HepG2 (cell line): Measurements from ENCODE around the gene ZNF48. TPM values are rescaled to one million over a fixed set of nuclear protein-coding genes. Genes with fewer than 3 reads are reported as not detected.
A peak's percentile ranks its signal among the peaks of the same experiment; 100 is the strongest.

Experiments
- CENPBD1 ChIP-seq: sonication (generic); formaldehyde crosslinking; IDR thresholded peaks from 2 replicates; pipeline ENCODE4 v1.8.0; 2022; ENCODE audit warnings: missing genetic modification reagents, low read depth, mild to moderate bottlenecking, borderline replicate concordance
- EEA1 ChIP-seq: sonication (generic); formaldehyde crosslinking; IDR thresholded peaks from 2 replicates; pipeline ENCODE4 v1.5.1; 2020; ENCODE audit warnings: mild to moderate bottlenecking, missing genetic modification reagents, borderline replicate concordance
- EED ChIP-seq: sonication (generic); formaldehyde crosslinking; IDR thresholded peaks from 2 replicates; pipeline ENCODE4 v1.5.0; 2020; ENCODE audit warnings: mild to moderate bottlenecking, missing genetic modification reagents
- ELF1 ChIP-seq: sonication (generic); formaldehyde crosslinking; IDR thresholded peaks from 2 replicates; pipeline ENCODE4 v1.4.0; 2020; ENCODE audit warnings: missing genetic modification reagents
- FUBP1 ChIP-seq: sonication (generic); formaldehyde crosslinking; IDR thresholded peaks from 2 replicates; pipeline ENCODE4 v1.5.1; 2020; ENCODE audit warnings: missing genetic modification reagents, mild to moderate bottlenecking, borderline replicate concordance
- KAT2B ChIP-seq: fragments of 150-350 bp; IDR thresholded peaks from 2 replicates; pipeline ENCODE4 v1.6.1; 2014; ENCODE audit warnings: low read depth, low read length, borderline replicate concordance
- LRRFIP1 ChIP-seq: sonication (generic); formaldehyde crosslinking; conservative IDR thresholded peaks from 2 replicates; pipeline ENCODE4 v1.4.0; 2020; ENCODE audit warnings: missing genetic modification reagents
- MXD3 ChIP-seq: IDR thresholded peaks from 2 replicates; pipeline ENCODE4 v1.6.1; 2016; ENCODE audit warnings: mild to moderate bottlenecking, missing biosample characterization, missing genetic modification reagents
- NR2F1 ChIP-seq, 2 experiments: fragments of 450-650 bp in 1 of 2; formaldehyde crosslinking in 1 of 2; IDR thresholded peaks; 2 replicates each; pipeline versions ENCODE4 v1.5.0 to v1.6.1; 2016 to 2020; ENCODE audit warnings: mild to moderate bottlenecking in 1 of 2, missing compliant biosample characterization in 1 of 2, missing genetic modification reagents in 1 of 2, moderate library complexity in 1 of 2
- NR2F2 ChIP-seq: IDR thresholded peaks from 2 replicates; pipeline ENCODE4 v1.6.1; 2012; ENCODE audit warnings: low read depth, inconsistent platforms, borderline replicate concordance
- PAF1 ChIP-seq: IDR thresholded peaks from 2 replicates; pipeline ENCODE4 v1.6.1; 2016; ENCODE audit warnings: missing genetic modification reagents, missing compliant biosample characterization
- RARA ChIP-seq: IDR thresholded peaks from 2 replicates; pipeline ENCODE4 v1.6.1; 2016; ENCODE audit warnings: missing genetic modification reagents, missing compliant biosample characterization
- TEAD3 ChIP-seq: optimal IDR thresholded peaks from 2 replicates; pipeline ENCODE3; 2016; ENCODE audit warnings: borderline replicate concordance
- THRA ChIP-seq: sonication (generic); formaldehyde crosslinking; IDR thresholded peaks from 2 replicates; pipeline ENCODE4 v1.4.0; 2020; ENCODE audit warnings: missing genetic modification reagents, borderline replicate concordance
- TMF1 ChIP-seq: sonication (generic); formaldehyde crosslinking; IDR thresholded peaks from 2 replicates; pipeline ENCODE4 v1.8.1; 2022; ENCODE audit warnings: low read depth, missing genetic modification reagents
- ZBTB38 ChIP-seq: sonication (generic); formaldehyde crosslinking; IDR thresholded peaks from 2 replicates; pipeline ENCODE4 v1.5.1; 2020; ENCODE audit warnings: mild to moderate bottlenecking, missing genetic modification reagents
- ZBTB43 ChIP-seq: sonication (generic); formaldehyde crosslinking; conservative IDR thresholded peaks from 2 replicates; pipeline ENCODE4 v1.4.0; 2020; ENCODE audit warnings: missing genetic modification reagents
- ZNF136 ChIP-seq: sonication (generic); formaldehyde crosslinking; IDR thresholded peaks from 2 replicates; pipeline ENCODE4 v1.8.1; 2022; ENCODE audit warnings: low read depth, mild to moderate bottlenecking, moderate library complexity, missing genetic modification reagents
- ZNF367 ChIP-seq: sonication (generic); formaldehyde crosslinking; IDR thresholded peaks from 2 replicates; pipeline ENCODE4 v1.4.0; 2020; ENCODE audit warnings: missing genetic modification reagents, borderline replicate concordance
- ZNF496 ChIP-seq: sonication (generic); formaldehyde crosslinking; IDR thresholded peaks from 2 replicates; pipeline ENCODE4 v1.8.1; 2023; ENCODE audit warnings: mild to moderate bottlenecking, moderate library complexity, missing genetic modification reagents; ENCODE audit not compliant: insufficient replicate concordance
- ZNF75D ChIP-seq: sonication (generic); formaldehyde crosslinking; IDR thresholded peaks from 2 replicates; pipeline ENCODE4 v1.8.1; 2023; ENCODE audit warnings: missing genetic modification reagents, mild to moderate bottlenecking, borderline replicate concordance
- polyA plus RNA-seq, 8 experiments: library from polyadenylated mRNA; depleted of rRNA in 3 of 8; stranded (reverse) in 7 of 8; unstranded in 1 of 8; fragments of >200 nt; fragmentation: Illumina TruSeq in 4 of 8; extraction: Trizol in 4 of 8; gene quantifications; 2 replicates each; pipeline versions ENCODE4 v1.2.1 to v1.2.3, GENCODE V29; 2011 to 2016; ENCODE audit warnings: low read depth in 4 of 8, missing spikeins in 1 of 8, mixed read lengths in 1 of 8; ENCODE audit not compliant: insufficient read depth in 1 of 8
- total RNA-seq, 5 experiments: library from RNA; depleted of rRNA; stranded (reverse); fragments of >200 nt; fragmentation: Illumina TruSeq; extraction: Trizol; gene quantifications; 2 replicates each; pipeline ENCODE4 v1.2.3, GENCODE V29; 2016; ENCODE audit warnings: low read depth in 1 of 5

Gene ZNF48
- total and polyA plus RNA-seq, 2 of the 13 experiments (the other 11 are each of a cell fraction or from before 2014, with no cell fraction given) = 9.9 to 12.3 TPM

- TF ChIP-seq THRA (0 out of 2 replicates have a peak, but pooled peaks have one; percentile 66), ZBTB38 (CRISPR knock-in tag) (peak; percentile 56), FUBP1 (CRISPR knock-in tag) (no peak), TMF1 (CRISPR knock-in tag) (no peak), TEAD3 (CRISPR knock-in tag) (no peak), EEA1 (CRISPR knock-in tag) (no peak), ZNF496 (CRISPR knock-in tag) (no peak), CENPBD1 (no peak), KAT2B (no peak), ZBTB43 (peak; percentile 57; the same call in 1 of the 2 replicates), NR2F2 (peak; percentile 25; the same call in 1 of the 2 replicates), ZNF75D (CRISPR knock-in tag) (no peak), LRRFIP1 (CRISPR knock-in tag) (no peak), EED (CRISPR knock-in tag) (no peak), RARA (peak; percentile 48), ELF1 (CRISPR knock-in tag) (peak; percentile 81), MXD3 (CRISPR knock-in tag) (peak; percentile 92), ZNF367 (CRISPR knock-in tag) (no peak), PAF1 (no peak), NR2F1 (CRISPR knock-in tag; IDR thresholded peaks at IDR 0.05) (no peak), ZNF136 (CRISPR knock-in tag) (peak; percentile 51; the same call in 1 of the 2 replicates)
These were observed at the start of gene ZNF48 (continued) for GRCh38 chr16:30395155-30395991.
